Esophagus muscularis mucosa (tissue), 4 donors: ENCODE results near the gene CALML5. TPM values are rescaled to one million over a fixed set of nuclear protein-coding genes. Genes with fewer than 3 reads are reported as not detected.
"Not testable (repeated sequence)": the region's sequence is repeated elsewhere in the genome, so short reads cannot be mapped to it uniquely, and the experiment has no call there.

ENCODE experiments used
- DNase-seq: peaks from one replicate; pipeline ENCODE4 v3.0.0-alpha.2; 2017; ENCODE audit errors: extremely low spot score
- H3K27ac ChIP-seq, 4 donors: fragments of 200-600 bp; sonication (generic); replicated peaks in 1 of 4; 1 replicate in 3 of 4; 2 replicates in 1 of 4; pipeline ENCODE4 v1.5.1; 2016 to 2019; ENCODE audit warnings: mild to moderate bottlenecking in 1 of 4
- H3K27me3 ChIP-seq, 4 donors: fragments of 200-600 bp; sonication (generic); one replicate each; pipeline versions ENCODE4 v1.5.1 to v1.6.0; 2016 to 2019
- H3K36me3 ChIP-seq, 4 donors: fragments of 200-600 bp; sonication (generic); one replicate each; pipeline ENCODE4 v1.5.1; 2016 to 2019
- H3K4me1 ChIP-seq, 4 donors: fragments of 200-600 bp; sonication (generic); one replicate each; pipeline ENCODE4 v1.5.1; 2016 to 2019
- H3K4me3 ChIP-seq, 4 donors: fragments of 200-600 bp; sonication (generic); 1 replicate in 2 of 4; 2 replicates in 2 of 4; pipeline ENCODE4 v1.5.1; 2016 to 2019; ENCODE audit warnings: mild to moderate bottlenecking in 4 of 4, moderate library complexity in 1 of 4
- H3K9me3 ChIP-seq, 4 donors: fragments of 200-600 bp; sonication (generic); 1 replicate in 3 of 4; 2 replicates in 1 of 4; pipeline ENCODE4 v1.5.1; 2016 to 2019
- EP300 ChIP-seq: sonication (generic); formaldehyde crosslinking; IDR thresholded peaks from one replicate; pipeline ENCODE4 v1.6.1; 2017; ENCODE audit warnings: antibody characterized with exemption
- POLR2A ChIP-seq: fragments of 450-650 bp; IDR thresholded peaks from one replicate; pipeline ENCODE4 v1.6.1; 2017; ENCODE audit warnings: antibody characterized with exemption, moderate library complexity, mild to moderate bottlenecking, low read depth
- POLR2AphosphoS5 ChIP-seq, 2 donors: sonication (generic); formaldehyde crosslinking; IDR thresholded peaks; one replicate each; pipeline ENCODE4 v1.6.1; 2017; ENCODE audit warnings: antibody characterized with exemption in 2 of 2
- WGBS: methylation state at CpG from one replicate; pipeline ENCODE4 v1.1.5; 2018; 5-methylcytosine and 5-hydroxymethylcytosine counted together
- intact Hi-C: fragments of 100-400 bp; cut with DNase I; formaldehyde crosslinking; loops from one replicate; pipeline ENCODE4 v1.15.1; 2023
- total RNA-seq, 4 donors: library from RNA; depleted of rRNA; stranded (reverse); fragments of >200 nt; gene quantifications; one replicate each; pipeline versions ENCODE4 v1.1.0 to v1.2.1, GENCODE V29; 2016
- TF ChIP-seq, protein P1 (sequence below), 3 experiments: fragments of 200-600 bp in 2 of 3; fragments of 450-650 bp in 1 of 3; sonication (generic) in 2 of 3; IDR thresholded peaks; one replicate each; pipeline ENCODE4 v1.5.1; 2017 to 2019; ENCODE audit warnings: antibody characterized with exemption in 3 of 3, mild to moderate bottlenecking in 2 of 3, moderate library complexity in 1 of 3

The CALML5 gene
- total RNA-seq, 4 donors from 2014 or later, result not detected

DNA sequence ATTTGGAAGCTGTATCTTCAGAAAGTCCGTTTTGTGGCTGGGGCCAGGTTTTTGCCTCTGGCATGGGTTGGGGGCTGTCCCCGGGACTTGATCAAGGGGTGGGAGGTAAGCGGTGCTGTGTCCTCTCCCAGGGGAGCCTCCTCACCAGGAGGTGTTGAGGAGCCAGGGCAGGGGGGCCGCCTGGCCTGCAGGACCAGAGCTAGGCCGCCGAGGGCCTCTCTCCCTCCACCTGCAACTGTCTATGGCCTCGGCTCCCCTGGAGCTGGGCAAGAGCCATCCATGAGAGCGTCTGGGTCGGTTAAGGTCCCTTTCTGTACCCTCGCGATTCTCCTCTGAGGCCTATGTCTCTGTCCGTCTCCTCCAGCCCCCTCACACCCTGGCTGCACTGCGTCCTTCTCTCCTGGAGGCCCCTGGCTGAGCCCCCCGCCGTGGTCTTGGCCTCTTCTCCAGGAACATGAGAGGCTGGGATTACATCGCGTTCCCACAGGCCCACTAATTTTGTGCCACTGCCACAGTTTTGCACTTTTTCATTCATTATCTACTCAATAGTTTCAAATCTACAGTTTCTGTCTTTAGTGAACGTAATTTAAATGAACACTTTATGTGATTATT is 20.6 kb downstream of the CALML5 start:
- DNase-seq, result no peak
- WGBS, result 91% methylated on average over 13 of the region's 18 CpGs
- intact Hi-C loops, result no loop called here

DNA sequence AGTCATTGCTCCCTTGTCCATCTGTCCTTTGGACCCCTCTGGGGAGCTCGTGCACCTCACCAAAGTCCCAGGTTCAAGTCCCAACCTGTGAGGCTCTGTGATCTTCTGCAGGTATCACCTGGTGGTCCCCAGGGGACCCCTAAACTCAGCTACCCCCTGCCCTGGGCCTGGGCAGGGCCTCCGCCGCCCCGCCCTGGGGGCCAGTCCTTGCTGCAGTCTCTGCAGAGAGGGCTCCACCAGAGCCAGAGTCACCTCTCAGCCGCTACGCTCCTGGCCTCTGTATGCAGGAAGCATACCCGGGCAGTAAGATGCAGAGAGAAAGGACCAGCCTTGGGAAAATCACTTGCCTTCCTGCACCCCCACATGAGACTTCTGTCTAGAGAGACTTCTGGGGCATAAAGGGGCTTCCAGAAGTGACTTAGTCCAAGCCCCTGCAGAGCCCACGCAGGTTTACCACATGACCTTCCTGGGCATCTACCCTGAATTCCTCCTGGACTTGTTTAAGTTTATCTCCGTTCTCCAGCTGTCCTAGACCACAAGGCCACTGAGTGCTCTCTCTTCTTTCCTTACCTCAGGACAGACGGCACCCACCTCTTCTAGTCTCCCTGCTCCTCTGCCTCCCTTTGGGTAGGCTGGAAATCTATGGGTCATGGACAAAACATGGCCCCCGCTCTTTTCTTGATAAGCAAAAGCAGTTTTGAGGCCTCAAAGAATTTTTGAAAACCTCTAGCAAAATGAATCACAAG is 21.2 kb downstream of the CALML5 start:
- Histone ChIP-seq H3K4me1 (no peaks in the 10 kb centered on the region), H3K27ac (no peak overlapping the region), H3K27me3 (no peaks in the 10 kb centered on the region), H3K36me3 (no peaks in the 10 kb centered on the region), H3K4me3 (no peak overlapping the region), H3K9me3 (no peaks in the 10 kb centered on the region)
- no peak for DNase-seq
- 90% methylated on average over 8 of the region's 11 CpGs for WGBS
- intact Hi-C loops, result no loop called here
- no peak for TF ChIP-seq POLR2A
- no peak for TF ChIP-seq POLR2AphosphoS5 (IDR thresholded peaks at IDR 0.05)
- TF ChIP-seq, protein P1, sequence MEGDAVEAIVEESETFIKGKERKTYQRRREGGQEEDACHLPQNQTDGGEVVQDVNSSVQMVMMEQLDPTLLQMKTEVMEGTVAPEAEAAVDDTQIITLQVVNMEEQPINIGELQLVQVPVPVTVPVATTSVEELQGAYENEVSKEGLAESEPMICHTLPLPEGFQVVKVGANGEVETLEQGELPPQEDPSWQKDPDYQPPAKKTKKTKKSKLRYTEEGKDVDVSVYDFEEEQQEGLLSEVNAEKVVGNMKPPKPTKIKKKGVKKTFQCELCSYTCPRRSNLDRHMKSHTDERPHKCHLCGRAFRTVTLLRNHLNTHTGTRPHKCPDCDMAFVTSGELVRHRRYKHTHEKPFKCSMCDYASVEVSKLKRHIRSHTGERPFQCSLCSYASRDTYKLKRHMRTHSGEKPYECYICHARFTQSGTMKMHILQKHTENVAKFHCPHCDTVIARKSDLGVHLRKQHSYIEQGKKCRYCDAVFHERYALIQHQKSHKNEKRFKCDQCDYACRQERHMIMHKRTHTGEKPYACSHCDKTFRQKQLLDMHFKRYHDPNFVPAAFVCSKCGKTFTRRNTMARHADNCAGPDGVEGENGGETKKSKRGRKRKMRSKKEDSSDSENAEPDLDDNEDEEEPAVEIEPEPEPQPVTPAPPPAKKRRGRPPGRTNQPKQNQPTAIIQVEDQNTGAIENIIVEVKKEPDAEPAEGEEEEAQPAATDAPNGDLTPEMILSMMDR (IDR thresholded peaks at IDR 0.05), result no peak
- no peak for TF ChIP-seq EP300

More for the DNA sequence above, 20.6 kb downstream of the CALML5 start:
- Histone ChIP-seq H3K27me3 (no peaks in the 10 kb centered on the region), H3K4me1 (no peaks in the 10 kb centered on the region), H3K4me3 (no peak overlapping the region), H3K27ac (no peak overlapping the region), H3K36me3 (no peaks in the 10 kb centered on the region), H3K9me3 (no peaks in the 10 kb centered on the region)
- TF ChIP-seq EP300 (no peak), POLR2AphosphoS5 (IDR thresholded peaks at IDR 0.05) (no peak), POLR2A (no peak)
- TF ChIP-seq, protein P1 (IDR thresholded peaks at IDR 0.05), result no peak

DNA sequence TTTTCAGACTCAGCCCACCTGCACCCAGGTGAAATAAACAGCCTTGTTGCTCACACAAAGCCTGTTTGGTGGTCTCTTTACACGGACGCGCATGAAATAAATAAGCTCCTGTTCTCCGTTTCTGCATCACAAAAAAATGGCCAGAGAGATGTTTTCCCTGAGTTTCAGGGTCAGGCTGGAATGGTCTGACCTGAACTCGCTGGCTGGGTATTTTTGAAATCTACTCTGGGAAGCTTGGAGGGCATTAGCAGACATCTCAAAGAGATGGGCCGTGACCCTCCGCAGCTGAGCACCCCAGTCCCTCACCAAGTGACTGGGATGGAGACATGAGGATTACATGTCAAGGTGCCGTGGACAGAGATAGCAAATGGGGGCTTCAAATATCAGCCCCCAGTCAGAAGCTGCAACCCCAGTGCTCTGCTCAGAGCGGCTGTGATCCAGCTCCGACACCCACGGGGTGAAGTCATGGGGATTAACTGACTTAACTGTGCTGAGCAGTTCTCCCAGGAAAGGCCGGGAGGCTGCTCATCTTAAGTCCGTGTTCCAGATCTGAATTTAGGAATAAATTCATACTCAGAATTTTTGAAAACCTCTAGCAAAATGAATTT is 22.3 kb downstream of the CALML5 start:
- Histone ChIP-seq H3K27ac (no peak overlapping the region), H3K4me3 (no peak overlapping the region), H3K36me3 (no peaks in the 10 kb centered on the region), H3K9me3 (no peaks in the 10 kb centered on the region), H3K4me1 (no peaks in the 10 kb centered on the region), H3K27me3 (no peaks in the 10 kb centered on the region)
- TF ChIP-seq EP300, result no peak
- TF ChIP-seq POLR2AphosphoS5 (IDR thresholded peaks at IDR 0.05), result no peak
- TF ChIP-seq, protein P1 (IDR thresholded peaks at IDR 0.05), result no peak
- TF ChIP-seq POLR2A, result no peak
- 73% methylated on average over 11 of the region's 13 CpGs for WGBS
- intact Hi-C loops, result no loop called here
- DNase-seq, result no peak

DNA sequence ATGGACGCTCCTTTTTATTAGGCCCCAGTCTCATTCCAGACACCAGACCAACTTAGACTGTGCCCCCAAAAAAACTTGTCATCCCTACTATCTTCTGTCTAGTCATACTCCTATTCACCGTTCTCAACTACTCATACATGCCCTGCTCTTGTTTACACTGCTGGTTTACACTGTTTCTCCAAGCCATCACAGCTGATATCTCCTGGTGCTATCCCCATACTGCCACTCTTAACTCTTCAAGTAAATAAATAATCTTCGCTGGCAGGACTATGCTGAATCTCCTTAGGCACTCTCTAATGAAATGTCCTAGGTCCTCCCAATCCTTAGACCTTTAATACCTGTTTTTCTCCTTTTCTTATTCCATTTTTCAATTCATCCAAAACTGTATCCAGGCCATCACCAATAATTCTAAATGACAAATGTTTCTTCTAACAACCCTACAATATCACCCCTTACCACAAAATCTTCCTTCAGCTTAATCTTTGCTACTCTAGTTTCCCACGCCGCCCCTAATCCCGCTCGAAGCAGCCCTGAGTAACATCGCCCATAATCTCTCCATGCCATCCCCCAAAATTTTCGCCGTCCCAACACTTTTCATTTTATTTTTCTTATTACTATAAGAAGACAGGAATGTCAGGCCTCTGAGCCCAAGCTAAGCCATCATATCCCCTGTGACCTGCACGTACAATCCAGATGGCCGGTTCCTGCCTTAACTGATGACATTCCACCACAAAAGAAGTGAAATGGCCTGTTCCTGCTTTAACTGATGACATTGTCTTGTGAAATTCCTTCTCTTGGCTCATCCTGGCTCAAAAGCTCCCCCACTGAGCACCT is 23.2 kb downstream of the CALML5 start:
- H3K27me3 ChIP-seq, H3K27ac ChIP-seq, H3K36me3 ChIP-seq, intact Hi-C loops, H3K4me3 ChIP-seq, H3K4me1 ChIP-seq, H3K9me3 ChIP-seq, DNase-seq: not testable (repeated sequence)
- WGBS, result 97% methylated on average over 12 of the region's 12 CpGs

DNA sequence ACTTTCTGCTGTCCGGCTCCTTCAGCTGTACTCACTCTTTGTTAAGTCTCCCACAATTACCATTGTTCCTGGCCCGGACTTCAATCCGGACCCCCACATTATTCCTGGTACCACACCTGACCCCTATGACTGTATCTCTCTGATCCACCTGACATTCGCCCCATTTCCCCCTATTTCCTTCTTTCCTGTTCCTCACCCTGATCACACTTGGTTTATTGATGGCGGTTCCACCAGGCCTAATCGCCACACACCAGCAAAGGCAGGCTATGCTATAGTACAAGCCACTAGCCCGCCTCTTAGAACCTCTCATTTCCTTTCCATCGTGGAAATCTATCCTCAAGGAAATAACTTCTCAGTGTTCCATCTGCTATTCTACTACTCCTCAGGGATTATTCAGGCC is 24.3 kb downstream of the CALML5 start:
- DNase-seq, H3K4me3 ChIP-seq, H3K4me1 ChIP-seq, H3K9me3 ChIP-seq, H3K27ac ChIP-seq, H3K36me3 ChIP-seq, H3K27me3 ChIP-seq, intact Hi-C loops: not testable (repeated sequence)
- 96% methylated on average over 8 of the region's 8 CpGs for WGBS

DNA sequence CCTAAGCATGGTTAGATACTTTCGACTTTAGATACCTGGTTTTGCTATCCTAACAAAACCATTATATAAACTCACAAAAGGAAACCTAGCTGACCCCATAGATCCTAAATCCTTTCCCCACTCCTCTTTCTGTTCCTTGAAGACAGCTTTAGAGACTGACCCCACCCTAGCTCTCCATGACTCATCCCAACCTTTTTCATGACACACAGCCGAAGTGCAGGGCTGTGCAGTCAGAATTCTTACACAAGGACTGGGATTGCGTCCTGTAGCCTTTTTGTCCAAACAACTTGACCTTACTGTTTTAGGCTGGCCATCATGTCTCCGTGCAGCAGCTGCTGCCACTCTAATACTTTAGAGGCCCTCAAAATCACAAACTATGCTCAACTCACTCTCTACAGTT is 24.7 kb downstream of the CALML5 start:
- H3K27ac ChIP-seq, H3K9me3 ChIP-seq, H3K4me3 ChIP-seq, intact Hi-C loops, H3K36me3 ChIP-seq, H3K4me1 ChIP-seq, H3K27me3 ChIP-seq: not testable (repeated sequence)
- 74% methylated on average over 4 of the region's 4 CpGs for WGBS
- DNase-seq, result peak; percentile 68
